NCI-H1048 (cell line): ENCODE data around the gene PCDHGA10.
"Not testable (repeated sequence)": the region's sequence is repeated elsewhere in the genome, so short reads cannot be mapped to it uniquely, and the experiment has no call there.

Source experiments
- DNase-seq: peaks from one replicate; lab custom pipeline; 2025; lab: John Stamatoyannopoulos, UW

PCDHGA10 gene

GRCh38 chr5:141412854-141413539 lies at the start of gene PCDHGA10:
Gene PCDHGA10, plus strand, starts transcription at chr5:141412987. Its CDS starts 189 bp downstream, at chr5:141413176.
- no peak for DNase-seq

- DNase-seq: no peak
These were observed 48.7 kb upstream of the PCDHGA10 start, which contains the start of gene PCDHGA5 for GRCh38 chr5:141363952-141364660. Gene PCDHGA5, plus strand, starts transcription at chr5:141364162. Its CDS starts 169 bp downstream, at chr5:141364331.

GRCh38 chr5:141366016-141366896 lies 46.5 kb upstream of the PCDHGA10 start:
- no peak for DNase-seq

GRCh38 chr5:141369994-141370848 lies 42.6 kb upstream of the PCDHGA10 start, which contains the start of gene PCDHGB3:
Gene PCDHGB3, plus strand, starts transcription at chr5:141370242. Its CDS starts 153 bp downstream, at chr5:141370395.
- DNase-seq: no peak

- DNase-seq: no peak
These were observed 41.0 kb upstream of the PCDHGA10 start for GRCh38 chr5:141371572-141372475.

- DNase-seq: no peak
These were observed 39.0 kb upstream of the PCDHGA10 start, which contains the start of gene PCDHGA6 for GRCh38 chr5:141373673-141374317. Gene PCDHGA6, plus strand, starts transcription at chr5:141373891. Its CDS starts 193 bp downstream, at chr5:141374084.

- DNase-seq: no peak
These were observed 38.2 kb upstream of the PCDHGA10 start for GRCh38 chr5:141374627-141375026.

- DNase-seq: not testable (repeated sequence)
These were observed 37.2 kb upstream of the PCDHGA10 start for GRCh38 chr5:141375444-141376155.

- no peak for DNase-seq
These were observed 30.1 kb upstream of the PCDHGA10 start, which contains the start of gene PCDHGA7 for GRCh38 chr5:141382469-141383294. Gene PCDHGA7, plus strand, starts transcription at chr5:141382742. Its CDS starts 158 bp downstream, at chr5:141382900.

- no peak for DNase-seq
These were observed 29.4 kb upstream of the PCDHGA10 start for GRCh38 chr5:141383345-141383744.

GRCh38 chr5:141384471-141385267 lies 28.1 kb upstream of the PCDHGA10 start:
- DNase-seq: no peak

GRCh38 chr5:141387557-141388311 lies 25.1 kb upstream of the PCDHGA10 start, which contains the start of gene PCDHGB4:
Gene PCDHGB4, plus strand, starts transcription at chr5:141387698. Its CDS starts 187 bp downstream, at chr5:141387885.
- not testable (repeated sequence) for DNase-seq

- DNase-seq: no peak
These were observed 24.1 kb upstream of the PCDHGA10 start for GRCh38 chr5:141388661-141389060.

- DNase-seq: no peak
These were observed 23.4 kb upstream of the PCDHGA10 start for GRCh38 chr5:141389153-141390042.
